ENCODE data around the gene CDKN2B-AS1.

DNA sequence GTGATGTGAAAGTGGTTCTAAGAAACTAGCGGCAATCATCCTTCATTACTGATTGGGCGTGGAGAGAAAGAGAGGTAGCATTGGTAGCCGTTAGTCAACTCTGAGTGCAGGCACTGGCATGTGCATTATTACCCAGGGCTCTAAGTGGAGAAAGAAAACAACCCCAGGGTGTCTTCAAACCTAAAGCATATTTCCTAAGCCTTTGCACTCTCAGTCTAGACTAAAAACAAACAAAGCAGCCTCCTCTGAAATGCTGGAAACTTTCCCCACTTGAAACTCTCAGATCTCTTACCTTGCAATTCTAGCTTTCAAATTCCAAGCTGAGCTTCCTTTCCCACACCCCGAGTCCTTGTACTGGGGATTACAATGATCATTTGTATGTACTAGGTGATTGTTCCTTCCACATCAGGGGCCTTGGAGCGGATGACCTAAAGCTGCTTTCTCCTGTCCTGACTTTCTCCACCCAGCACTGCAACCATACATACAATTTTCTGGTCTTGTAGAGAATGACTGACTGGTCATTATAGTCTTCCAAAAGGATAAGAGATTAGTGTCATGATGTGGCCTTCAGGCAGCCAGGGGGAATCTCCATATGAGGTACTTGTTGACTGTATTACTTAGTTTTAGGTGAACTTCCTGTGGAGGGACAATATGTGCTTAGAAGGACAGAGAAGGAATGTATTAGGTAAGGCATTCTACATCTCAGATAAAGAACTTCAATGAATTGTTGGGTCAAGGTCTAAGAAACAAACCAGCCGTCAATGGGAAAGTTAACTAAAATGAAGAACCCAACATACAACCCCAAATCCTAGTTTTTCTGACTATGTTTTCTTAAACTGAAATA, 112.8 kb downstream of the CDKN2B-AS1 start:
- TF ChIP-seq, protein P1, sequence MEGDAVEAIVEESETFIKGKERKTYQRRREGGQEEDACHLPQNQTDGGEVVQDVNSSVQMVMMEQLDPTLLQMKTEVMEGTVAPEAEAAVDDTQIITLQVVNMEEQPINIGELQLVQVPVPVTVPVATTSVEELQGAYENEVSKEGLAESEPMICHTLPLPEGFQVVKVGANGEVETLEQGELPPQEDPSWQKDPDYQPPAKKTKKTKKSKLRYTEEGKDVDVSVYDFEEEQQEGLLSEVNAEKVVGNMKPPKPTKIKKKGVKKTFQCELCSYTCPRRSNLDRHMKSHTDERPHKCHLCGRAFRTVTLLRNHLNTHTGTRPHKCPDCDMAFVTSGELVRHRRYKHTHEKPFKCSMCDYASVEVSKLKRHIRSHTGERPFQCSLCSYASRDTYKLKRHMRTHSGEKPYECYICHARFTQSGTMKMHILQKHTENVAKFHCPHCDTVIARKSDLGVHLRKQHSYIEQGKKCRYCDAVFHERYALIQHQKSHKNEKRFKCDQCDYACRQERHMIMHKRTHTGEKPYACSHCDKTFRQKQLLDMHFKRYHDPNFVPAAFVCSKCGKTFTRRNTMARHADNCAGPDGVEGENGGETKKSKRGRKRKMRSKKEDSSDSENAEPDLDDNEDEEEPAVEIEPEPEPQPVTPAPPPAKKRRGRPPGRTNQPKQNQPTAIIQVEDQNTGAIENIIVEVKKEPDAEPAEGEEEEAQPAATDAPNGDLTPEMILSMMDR (IDR thresholded peaks at IDR 0.05 in 8 of 11, conservative IDR thresholded peaks at IDR 0.05 in 3 of 11) = no peak
- no peak for TF ChIP-seq POLR2A (IDR thresholded peaks at IDR 0.05)
